Left lung (tissue), 10 donors: ENCODE data around the gene ECT2. TPM values are rescaled to one million over a fixed set of nuclear protein-coding genes. Genes with fewer than 3 reads are reported as not detected.

Experiments used
- ATAC-seq: fragments of 200-7000 bp; cut with Tn5 transposase; one replicate; pipeline ENCODE4 v1.9.1; 2020; ENCODE audit warnings: moderate library complexity
- DNase-seq, 4 donors: peaks; one replicate each; pipeline ENCODE4 v3.0.0-alpha.2; 2013 to 2020
- H3K27ac ChIP-seq, 2 donors: fragments of 200-600 bp; sonication (generic) in 1 of 2; one replicate each; pipeline versions ENCODE4 v1.5.0 to v1.8.0; 2020 to 2021
- H3K27me3 ChIP-seq, 2 donors: fragments of 200-600 bp; sonication (generic) in 1 of 2; one replicate each; pipeline versions ENCODE4 v1.5.0 to v1.8.0; 2020 to 2021
- H3K36me3 ChIP-seq, 2 donors: fragments of 200-600 bp; sonication (generic) in 1 of 2; one replicate each; pipeline versions ENCODE4 v1.5.0 to v1.8.0; 2020 to 2021
- H3K4me1 ChIP-seq, 2 donors: fragments of 200-600 bp; one replicate each; pipeline ENCODE4 v1.8.0; 2021
- H3K4me3 ChIP-seq, 2 donors: fragments of 200-600 bp; sonication (generic) in 1 of 2; one replicate each; pipeline versions ENCODE4 v1.5.0 to v1.8.0; 2020 to 2021; ENCODE audit warnings: mild to moderate bottlenecking in 1 of 2
- H3K9me3 ChIP-seq, 2 donors: fragments of 200-600 bp; sonication (generic) in 1 of 2; one replicate each; pipeline versions ENCODE4 v1.5.0 to v1.8.0; 2020 to 2021
- CTCF ChIP-seq, 2 donors: fragments of 200-600 bp; sonication (generic) in 1 of 2; IDR thresholded peaks; one replicate each; pipeline versions ENCODE4 v1.5.0 to v1.8.0; 2021; ENCODE audit warnings: antibody characterized with exemption in 2 of 2
- intact Hi-C, 2 donors: fragments of 100-400 bp; cut with DNase I; formaldehyde crosslinking; loops; one replicate each; pipeline versions ENCODE4 v1.11.2 to v1.14.2; 2022
- polyA plus RNA-seq, 6 donors: library from polyadenylated mRNA; unstranded; fragments of 120-200 nt; gene quantifications; one replicate each; pipeline ENCODE4 v1.2.1, GENCODE V29; 2013; ENCODE audit not compliant: insufficient read length in 6 of 6
- total RNA-seq, 2 donors: library from RNA; stranded (reverse); fragmentation: NEBNext Ultra II Directional; extraction: Animal tissue kit (Norgen Biotek cat#: 25700); gene quantifications; one replicate each; pipeline ENCODE4 v1.2.1, GENCODE V29; 2021
- donor health status: DM: no; HTN: yes; CAD: no.
- donor health status: DM: no; HTN: no; CAD: no.

Gene ECT2
- total and polyA plus RNA-seq, 8 donors = 23.1 to 44.2 (median 29.3) TPM

GRCh38 chr3:172832983-172833382 is 82.5 kb downstream of the ECT2 start:
- intact Hi-C loops = loop anchor here in 1 of 2 donors (10.0 kb wide), 1 partner anchor 212 kb away; no protein-coding TSS in a partner anchor
- Histone ChIP-seq H3K36me3 (no peaks in the 10 kb centered on the region), H3K9me3 (no peaks in the 10 kb centered on the region), H3K27me3 (no peaks in the 10 kb centered on the region), H3K4me1 (no peaks in the 10 kb centered on the region), H3K4me3 (no peak overlapping the region), H3K27ac (no peak overlapping the region)
- DNase-seq = no peak
- no peak for TF ChIP-seq CTCF (IDR thresholded peaks at IDR 0.05)
- no peak for ATAC-seq

- peak; percentile 69 for ATAC-seq
- intact Hi-C loops = loop anchor here in 1 of 2 donors (10.0 kb wide), 1 partner anchor 208 kb away; no protein-coding TSS in a partner anchor
These were observed 86.0 kb downstream of the ECT2 start for GRCh38 chr3:172836390-172836997.

GRCh38 chr3:172839679-172840078 is 89.2 kb downstream of the ECT2 start:
- no peak for DNase-seq
- no peak overlapping the region for H3K27ac ChIP-seq
- H3K4me1 ChIP-seq = no peaks in the 10 kb centered on the region
- H3K36me3 ChIP-seq = no peaks in the 10 kb centered on the region
- ATAC-seq = no peak
- H3K9me3 ChIP-seq = no peaks in the 10 kb centered on the region
- intact Hi-C loops = loop anchor here in 1 of 2 donors (10.0 kb wide), 1 partner anchor 205 kb away; no protein-coding TSS in a partner anchor
- TF ChIP-seq CTCF (IDR thresholded peaks at IDR 0.05) = no peak
- no peaks in the 10 kb centered on the region for H3K27me3 ChIP-seq
- H3K4me3 ChIP-seq = no peak overlapping the region

More at GRCh38 chr3:172836390-172836997, 86.0 kb downstream of the ECT2 start:
- Histone ChIP-seq H3K27me3 (no peaks in the 10 kb centered on the region), H3K36me3 (no peaks in the 10 kb centered on the region), H3K4me3 (no peak overlapping the region), H3K9me3 (no peaks in the 10 kb centered on the region), H3K4me1 (no peaks in the 10 kb centered on the region), H3K27ac (no peak overlapping the region)
- peak; percentile 46 to 54 for TF ChIP-seq CTCF (IDR thresholded peaks at IDR 0.05)
- DNase-seq = peak in 1 of 4 donors; percentile 52

- no peaks in the 10 kb centered on the region for H3K4me1 ChIP-seq
- no peak overlapping the region for H3K4me3 ChIP-seq
- ATAC-seq = no peak
- intact Hi-C loops = no loop called here
- no peaks in the 10 kb centered on the region for H3K36me3 ChIP-seq
- no peak for DNase-seq
- no peak overlapping the region for H3K27ac ChIP-seq
- TF ChIP-seq CTCF (IDR thresholded peaks at IDR 0.05) = no peak
- no peaks in the 10 kb centered on the region for H3K27me3 ChIP-seq
- H3K9me3 ChIP-seq = no peaks in the 10 kb centered on the region
These were observed 89.9 kb downstream of the ECT2 start for GRCh38 chr3:172840463-172840862.

GRCh38 chr3:172840913-172841312 is 90.4 kb downstream of the ECT2 start:
- no peaks in the 10 kb centered on the region for H3K4me1 ChIP-seq
- no peak overlapping the region for H3K4me3 ChIP-seq
- ATAC-seq (no peak), DNase-seq (no peak)
- H3K27ac ChIP-seq = no peak overlapping the region
- intact Hi-C loops = no loop called here
- no peaks in the 10 kb centered on the region for H3K9me3 ChIP-seq
- H3K27me3 ChIP-seq = no peaks in the 10 kb centered on the region
- no peaks in the 10 kb centered on the region for H3K36me3 ChIP-seq
- TF ChIP-seq CTCF (IDR thresholded peaks at IDR 0.05) = no peak
